GM19395 (cell line): ENCODE measurements around the gene ACAD11.

Source experiments
- ATAC-seq: cut with Tn5 transposase; IDR thresholded peaks from one replicate; pipeline ENCODE4 v1.9.1; 2021; ENCODE audit warnings: mild to moderate bottlenecking, moderate library complexity; ENCODE audit not compliant: unreplicated experiment

ACAD11 gene

DNA sequence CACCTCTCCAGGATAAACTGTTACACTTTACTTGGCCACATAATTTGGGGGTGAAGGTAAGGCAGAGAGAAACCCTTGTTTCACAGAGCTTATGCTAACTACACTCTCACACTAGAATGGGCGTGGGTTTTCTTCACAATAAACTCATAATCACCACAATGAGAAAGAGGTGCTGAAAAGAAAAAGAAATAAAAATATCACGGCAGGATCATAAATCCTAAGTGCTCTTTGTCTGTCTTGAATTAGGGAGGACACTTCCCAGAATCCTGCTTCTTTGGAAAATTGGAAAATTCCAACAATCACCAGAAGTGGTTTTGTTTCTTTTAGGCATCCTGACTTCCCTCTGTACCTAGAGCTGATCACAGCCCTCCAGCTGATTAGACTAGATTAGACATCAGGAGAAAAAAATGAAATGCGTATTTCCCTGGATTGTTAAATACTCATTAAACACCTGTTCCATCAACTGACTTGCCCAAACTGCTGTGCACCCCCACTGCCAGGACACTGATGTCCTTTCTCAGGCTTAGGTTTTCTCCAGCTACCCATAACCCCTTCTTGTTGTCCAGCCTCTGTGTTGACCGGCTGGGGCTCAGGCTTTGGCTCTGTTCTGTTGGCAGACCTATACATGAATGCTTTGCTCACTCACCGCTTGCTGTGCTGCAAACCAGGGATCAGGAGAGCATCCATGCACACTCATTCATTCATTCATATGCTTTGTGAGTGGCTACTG is 104.1 kb downstream of the ACAD11 start:
- no peak for ATAC-seq

DNA sequence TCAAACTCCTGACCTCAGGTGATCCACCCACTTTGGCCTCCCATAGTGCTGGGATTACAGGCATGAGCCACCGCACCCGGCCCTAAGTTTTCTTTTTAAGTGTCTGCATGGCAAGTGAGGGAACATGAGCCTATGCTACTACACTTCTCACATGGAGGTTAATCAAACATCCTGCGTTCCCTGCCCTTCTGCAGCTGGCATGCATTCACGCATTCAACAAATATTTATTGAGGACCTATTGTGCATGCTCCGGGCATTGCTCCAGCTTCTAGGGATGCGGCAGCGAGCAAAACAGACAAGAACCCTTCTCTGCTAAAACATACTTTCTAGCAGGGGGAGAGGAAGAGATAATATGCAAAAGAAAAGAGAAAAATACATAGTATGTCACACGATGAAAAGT is 105.2 kb downstream of the ACAD11 start:
- no peak for ATAC-seq

DNA sequence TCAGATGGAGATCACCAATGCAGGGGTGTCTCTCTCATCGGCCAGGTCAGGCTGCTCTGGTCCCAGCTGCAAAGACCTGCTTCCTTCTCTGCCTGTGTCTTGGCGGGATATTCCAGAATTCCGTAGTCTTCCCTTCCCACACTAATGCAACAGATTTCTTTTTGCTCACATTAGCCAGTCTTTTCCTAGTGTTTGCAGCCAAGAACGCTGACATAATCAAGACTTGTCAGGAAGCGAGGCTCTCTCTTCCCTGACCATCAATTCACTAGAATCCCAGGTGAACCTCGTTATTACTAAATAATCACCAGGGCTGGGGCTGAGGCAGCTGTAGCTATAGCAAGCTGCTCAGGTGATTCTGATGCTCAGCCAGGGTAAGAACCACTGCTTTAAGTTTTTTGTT is 105.8 kb downstream of the ACAD11 start:
- ATAC-seq: no peak

DNA sequence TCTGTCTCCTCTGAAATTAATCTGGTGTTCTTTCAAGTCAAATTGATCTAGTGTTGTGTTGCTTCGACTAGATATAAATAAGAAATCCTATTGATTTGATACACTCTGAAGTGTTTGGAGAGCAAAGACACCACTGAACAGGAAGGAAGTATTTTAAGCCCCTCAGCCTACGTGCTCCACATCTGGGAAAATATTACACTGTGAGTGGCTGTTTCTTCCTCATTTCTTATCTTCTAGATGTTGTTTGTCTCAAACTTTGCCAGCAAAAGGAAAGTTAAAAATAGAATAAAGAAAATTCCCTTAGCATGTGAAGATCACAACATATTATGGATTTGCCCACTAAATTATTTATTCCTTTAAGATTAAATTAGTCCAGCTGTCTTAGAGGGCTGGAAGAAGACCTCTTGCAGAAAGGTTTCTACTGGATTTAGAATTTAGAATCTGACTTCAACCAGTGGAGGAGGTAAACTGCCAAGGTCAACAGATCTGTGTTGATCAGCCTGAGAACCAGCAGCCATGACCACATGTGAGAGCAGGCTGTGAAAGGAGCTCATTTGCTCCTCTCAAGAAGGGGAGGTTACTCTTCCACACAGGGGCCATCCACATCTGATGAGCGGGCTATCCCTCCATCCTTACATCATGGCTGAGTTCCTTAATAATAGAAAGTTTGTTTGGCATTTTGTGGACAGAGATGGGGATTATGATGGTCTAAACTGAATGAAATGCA is 108.9 kb downstream of the ACAD11 start:
- peak; percentile 22 for ATAC-seq

DNA sequence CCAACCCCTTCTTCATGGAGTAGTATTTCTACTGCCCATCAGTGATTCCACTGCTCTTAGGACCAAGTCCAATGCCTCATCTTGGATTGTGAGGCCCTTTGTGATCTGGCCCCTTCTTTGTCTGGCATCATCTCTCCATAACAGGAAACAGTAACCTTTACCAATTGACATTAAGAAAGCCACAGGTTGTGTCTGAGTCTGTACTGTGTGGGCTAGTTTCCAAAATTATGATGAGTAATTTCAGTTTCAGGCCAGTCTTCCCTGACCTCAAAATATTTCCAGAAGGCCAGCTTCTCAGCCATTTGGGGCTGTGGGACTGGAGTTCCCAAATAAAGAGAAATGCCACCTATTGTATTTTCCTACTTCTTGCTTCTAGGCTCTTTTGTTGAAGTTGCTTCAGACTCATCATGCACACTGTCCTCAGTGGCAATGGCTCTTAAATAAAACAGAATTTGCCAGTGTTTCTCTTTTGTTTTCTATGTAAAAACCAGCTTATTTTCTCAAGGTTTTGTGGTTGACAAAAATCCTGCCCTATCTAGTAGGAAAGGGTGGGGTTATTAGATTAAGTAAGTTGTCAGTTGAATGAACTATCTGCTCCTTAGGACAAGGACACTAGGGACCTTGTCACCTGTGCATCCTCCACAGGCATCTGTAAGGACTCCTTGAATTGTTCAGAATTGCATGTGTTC is 109.6 kb downstream of the ACAD11 start:
- peak; percentile 82 for ATAC-seq

DNA sequence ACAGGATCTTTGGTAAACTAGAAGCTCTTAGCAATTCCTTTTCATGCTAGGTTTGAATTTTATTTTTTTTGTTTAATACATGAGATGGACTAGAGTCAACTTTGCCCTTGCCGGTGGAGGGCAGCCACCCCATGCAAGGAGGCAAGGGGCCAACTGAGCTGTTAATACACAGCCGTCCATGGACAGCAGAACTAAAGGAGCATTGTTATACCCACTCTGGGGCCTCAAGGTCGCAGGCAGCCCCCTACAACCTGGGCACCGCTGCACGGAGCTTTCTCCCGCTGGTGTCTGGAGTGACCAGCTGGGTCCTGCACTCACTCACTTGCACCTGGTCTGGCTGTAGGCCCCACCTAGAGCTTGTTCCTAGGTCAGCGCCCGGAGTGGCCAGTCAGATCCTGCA is 110.4 kb downstream of the ACAD11 start:
- ATAC-seq: no peak

DNA sequence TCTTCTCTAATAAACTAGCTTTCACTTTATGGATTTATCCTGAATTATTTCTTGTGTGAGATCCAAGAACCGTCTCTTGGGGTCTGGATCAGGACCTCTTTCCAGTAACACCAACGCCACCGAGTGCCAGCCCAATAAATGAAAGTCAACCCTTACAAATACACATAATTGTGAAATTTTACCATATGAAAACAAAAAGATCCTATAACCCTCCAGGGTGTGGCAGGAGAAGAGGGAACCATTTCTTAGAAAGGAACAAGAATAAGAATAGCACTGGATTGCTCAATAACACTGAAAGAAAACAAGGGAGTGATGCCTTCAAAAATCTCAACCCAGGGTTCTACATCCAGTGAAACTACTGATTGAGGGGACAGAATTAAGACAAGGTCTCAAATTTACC is 114.1 kb downstream of the ACAD11 start:
- no peak for ATAC-seq

DNA sequence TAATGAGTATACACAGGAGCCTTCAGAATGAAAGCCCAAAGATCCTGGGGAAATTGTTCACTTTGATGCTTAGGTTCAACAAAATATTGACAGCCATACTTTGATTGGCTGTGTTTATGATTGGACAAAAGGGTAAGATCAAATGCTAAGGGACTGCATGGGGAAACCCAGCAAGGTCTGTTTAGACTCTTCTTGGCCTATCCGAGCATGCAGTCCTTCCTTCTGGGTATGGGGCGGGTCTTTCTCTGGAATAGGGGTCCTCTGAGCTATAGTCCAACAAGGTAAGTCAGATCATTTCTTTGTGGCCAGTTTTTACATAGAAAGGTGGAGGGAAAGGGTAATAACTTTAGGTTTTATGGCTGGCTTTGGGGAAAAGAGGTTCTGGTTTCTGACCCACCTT is 115.5 kb downstream of the ACAD11 start:
- ATAC-seq: no peak

DNA sequence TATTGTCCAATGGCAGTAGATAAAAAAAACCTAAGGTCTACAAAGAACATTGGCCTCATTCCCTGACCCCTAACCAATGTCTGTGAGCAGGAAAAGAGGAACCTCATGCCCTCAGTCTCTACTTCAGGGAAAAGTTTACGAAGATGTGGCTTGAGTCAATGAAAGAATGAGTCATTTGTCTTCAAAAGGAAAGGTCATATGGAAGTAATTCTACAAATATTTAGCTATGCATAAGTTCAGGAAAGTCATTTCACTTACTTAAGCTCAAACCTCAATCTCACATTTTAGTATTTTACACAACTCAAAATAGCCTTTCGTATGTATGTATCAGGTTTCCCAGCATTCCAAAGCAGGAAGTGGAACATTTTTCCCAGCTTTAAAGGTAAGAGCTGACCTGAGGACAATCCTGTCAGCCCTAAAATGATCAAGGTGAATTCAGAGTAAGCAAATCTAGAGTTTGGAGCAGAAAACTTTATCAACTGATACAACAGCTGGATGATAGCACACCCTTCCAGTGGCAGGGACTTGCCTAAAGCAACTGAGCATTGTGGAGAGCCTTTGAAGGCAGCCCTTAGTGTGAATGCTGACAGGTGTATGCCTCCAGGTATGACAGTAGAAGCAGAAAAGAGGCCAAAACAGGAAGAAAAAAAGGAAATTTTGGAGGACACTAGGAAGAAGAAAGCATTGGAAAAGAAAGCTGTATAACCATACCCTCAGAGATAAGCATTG is 116.4 kb downstream of the ACAD11 start:
- ATAC-seq: no peak

DNA sequence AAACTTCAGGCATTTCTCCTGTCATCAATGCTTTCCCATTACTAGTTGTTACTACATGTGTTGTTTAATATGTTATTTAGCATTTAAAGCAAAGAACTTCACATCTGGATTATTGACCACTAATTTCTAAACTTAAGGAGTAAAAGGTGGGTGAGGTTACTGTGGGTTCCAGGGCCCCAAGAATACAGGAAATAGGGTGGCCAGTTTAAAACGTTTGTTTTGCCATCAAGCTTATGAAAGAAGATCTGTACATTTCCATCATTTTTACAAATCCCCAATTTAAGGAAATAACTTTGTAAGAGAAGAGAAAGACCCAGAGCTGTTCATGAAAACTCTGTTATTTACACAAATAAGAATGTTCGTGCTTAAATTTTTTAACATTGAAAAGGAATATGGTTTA is 117.0 kb downstream of the ACAD11 start:
- no peak for ATAC-seq

DNA sequence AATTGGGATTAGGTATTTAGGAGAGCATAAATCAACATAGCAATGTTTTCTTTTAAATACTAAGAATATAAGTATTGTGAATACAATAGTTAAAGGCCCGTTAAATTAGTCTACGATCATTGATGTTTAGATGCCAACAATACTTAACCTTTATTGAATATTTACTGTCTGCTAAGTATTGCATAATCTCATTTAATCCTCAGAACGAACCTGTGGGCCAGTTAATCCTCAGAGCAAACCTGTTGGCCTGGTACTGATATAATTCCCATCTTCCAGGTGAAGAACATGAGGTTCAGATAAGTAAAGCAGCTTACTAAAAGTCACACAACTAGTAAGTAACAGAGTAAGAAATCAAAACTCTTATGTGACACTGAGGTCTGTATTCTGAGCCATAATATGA is 119.9 kb downstream of the ACAD11 start:
- no peak for ATAC-seq

DNA sequence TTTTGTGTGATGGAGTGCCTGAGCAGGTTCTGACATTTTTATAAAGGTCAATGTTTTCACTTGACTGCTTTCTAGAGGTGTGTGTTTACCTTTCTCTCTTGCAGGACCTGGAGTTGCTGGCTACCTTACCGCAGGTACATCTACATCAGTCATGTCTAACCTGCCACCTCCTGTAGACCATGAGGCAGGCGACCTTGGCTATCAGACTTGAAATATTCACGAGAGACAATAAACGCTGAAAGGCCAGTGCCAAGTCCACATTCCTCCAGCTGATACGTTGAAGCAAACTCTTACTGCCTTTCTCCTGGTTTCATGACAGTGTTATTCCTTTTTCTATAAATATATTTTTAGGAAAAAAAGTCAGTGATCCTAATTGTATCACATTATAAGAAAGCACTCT is 121.5 kb downstream of the ACAD11 start:
- no peak for ATAC-seq

DNA sequence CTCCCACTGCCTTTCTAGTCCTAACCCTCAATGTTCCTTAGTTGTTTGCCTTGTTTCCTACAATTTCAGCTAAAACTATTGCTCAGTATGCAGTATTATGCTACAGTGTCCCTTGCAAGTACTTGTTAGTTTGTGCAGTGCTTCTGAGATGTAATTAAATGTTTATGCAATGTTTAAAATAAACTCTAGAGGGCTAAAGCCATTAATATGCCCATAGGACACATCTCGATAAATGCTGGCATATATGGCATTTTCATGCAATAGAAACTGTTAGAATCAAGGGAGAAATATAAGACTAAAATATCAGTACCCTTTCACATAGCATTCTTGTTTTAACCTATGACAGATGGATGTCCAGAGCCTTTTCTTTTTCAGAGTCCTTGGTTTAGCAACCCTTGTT is 122.3 kb downstream of the ACAD11 start:
- no peak for ATAC-seq

DNA sequence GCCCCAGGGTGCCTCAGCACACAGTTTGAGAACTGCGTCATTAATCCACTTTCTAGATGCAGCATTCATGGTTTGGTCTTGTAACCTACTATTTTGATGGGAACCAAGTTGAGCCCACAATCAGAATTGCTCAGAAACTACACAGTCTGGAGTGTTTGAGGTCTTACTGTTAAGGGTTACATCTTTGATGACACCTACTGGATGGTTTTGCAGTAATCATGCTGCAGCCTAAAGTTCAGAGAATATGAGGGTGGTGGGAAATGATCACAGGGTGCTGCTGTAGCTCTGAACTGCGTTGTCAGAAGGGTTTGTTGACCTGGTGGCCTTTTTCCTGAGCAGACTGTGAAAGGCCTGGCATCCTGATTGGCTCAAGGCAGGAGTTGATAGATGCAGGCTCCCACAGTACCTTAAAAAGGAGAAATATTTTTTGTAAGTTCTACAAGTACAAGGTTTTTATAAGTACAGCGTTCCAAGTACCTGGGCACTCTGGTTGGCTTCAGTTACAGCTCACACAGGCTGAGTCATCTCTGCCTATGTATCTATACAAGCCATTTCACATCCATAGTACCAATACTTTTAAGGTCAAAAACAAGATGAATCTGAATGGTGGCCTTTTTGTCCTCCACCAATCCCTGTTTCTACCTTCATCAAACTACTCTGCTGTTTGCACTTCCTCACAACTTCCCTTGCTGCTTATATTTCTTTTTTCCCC is 123.0 kb downstream of the ACAD11 start:
- ATAC-seq: peak; percentile 17

DNA sequence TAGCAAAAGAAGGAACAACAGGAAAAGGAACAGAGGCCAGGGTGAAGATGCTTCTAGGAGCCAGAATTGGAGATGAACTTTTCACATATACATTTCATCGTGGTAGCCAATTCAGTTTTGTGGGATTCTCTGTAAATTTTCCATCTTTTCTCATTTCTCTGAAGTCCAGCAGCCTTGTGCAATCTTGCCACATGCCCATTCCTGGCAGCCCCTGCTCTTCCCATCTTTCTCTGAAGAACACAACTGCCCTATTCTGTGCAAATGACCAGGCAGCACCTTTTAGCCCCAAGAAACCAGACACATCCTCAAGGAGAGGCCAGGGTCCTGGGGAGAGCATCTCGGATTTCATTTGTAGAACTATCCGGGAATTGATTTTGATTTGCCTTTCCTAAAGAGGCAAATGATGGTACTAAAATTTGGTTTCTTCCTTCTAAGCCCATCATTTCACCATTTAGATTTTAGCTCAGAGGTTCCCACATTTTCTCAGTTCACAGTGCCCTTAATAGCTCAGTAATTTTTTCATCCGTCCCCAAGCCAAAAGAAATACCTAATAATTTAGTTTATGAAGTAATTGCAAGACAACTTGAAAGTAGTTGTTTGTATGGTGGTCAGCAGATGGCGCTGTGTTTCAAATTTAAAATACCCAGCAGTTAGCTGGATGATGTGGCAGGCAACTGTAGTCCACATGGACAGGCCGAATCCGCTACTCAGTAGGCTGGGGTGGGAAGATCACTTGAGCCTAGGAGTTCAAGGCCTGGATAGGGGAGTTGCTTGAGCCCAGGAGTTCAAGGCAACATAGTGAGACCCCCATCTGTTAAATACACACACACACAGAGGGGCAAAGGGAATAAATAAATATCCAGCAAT is 123.8 kb downstream of the ACAD11 start:
- ATAC-seq: peak; percentile 63

DNA sequence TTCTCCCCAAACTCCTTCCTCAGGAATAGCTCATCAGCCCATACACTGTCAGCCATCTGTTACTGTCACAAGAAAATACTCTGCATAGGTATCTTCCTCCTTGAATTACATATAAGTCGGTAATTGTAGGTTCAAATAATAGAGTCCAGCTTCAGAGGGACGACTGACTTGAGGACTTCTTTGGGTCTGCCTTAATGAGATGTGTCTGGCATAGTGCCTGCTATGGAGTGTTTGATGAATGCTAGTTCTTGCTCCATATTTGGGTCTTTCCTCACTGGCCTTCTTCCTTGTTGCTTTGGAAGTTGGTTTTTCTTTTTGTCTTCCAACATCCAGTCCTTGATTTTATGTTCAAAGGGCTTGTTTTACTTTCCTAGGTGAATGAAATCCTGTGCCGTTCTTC is 129.0 kb downstream of the ACAD11 start:
- ATAC-seq: no peak

DNA sequence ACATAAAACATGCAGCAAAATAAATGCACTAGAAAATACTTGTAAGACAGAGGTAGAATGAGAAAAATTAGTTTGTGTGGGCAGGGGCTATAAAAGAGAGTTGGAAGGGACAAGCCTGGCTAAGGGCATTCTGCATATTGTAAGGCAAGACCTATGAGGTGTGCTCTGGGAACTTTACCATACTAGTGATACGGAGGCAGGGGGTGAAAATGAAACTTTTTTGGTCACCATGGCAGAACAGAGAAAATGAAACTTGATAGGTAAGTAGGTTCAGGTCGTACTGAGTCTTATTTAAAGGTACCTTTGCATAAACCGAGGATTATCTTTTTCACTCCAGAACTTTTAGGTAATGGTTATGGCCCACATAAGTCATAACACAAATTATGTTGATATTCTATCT is 137.3 kb downstream of the ACAD11 start:
- peak; percentile 91 for ATAC-seq

DNA sequence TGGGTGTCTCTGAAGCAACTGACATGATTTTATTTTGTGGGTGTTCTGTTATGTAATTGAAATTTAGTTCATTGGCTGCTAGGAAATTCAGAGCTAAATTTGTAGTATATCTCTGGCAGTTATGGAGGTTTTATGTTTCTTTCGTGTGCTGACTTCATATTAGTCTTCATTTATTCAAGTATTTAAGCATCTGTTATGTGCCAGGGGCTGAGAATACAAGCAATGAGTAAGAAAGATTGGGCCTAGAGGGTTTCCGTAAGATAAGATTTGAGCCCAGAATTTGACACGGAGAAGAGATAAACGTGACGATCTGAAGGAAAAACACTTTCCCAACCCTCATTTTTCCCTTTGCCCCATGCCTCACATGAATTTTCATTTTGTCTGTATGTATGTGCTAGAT is 137.7 kb downstream of the ACAD11 start:
- no peak for ATAC-seq

DNA sequence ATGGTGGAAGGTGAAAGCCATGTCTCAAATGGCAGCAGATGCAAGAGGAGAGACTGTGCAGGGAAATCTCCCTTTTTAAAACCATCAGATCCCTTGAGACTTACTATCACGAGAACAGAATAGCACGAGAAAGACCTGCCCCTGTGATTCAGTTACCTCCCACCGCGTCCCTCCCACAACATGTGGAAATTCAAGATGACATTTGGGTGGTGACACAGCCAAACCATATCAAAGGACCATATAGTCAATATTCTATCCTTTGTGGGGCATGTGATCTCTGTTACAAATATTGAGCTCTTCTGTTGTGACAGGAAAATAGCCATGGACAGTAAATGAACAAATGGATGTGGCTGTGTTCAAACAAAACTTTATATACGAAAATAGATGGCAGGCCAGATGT is 139.7 kb downstream of the ACAD11 start:
- no peak for ATAC-seq

DNA sequence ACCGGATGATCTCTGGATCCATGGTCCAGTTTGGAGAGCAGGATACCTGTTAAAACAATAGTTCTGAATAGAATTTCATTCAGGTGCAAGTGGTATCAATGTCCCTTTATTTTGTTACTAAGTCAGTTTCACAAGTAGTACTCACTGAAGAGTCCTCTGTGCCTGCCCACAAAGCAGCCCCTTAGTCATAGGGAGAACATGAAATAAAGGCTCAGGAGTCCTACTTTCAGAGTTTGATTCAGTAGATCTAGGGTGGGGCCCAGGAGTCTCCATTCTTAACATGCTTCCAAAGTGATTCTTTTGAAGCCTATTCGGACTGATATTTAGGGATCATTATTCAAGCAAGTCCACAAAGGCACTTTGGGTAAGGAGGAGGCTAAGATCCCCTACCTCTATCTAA is 142.3 kb downstream of the ACAD11 start:
- no peak for ATAC-seq
